ENCODE results near the gene TTC3.

TTC3 gene

DNA sequence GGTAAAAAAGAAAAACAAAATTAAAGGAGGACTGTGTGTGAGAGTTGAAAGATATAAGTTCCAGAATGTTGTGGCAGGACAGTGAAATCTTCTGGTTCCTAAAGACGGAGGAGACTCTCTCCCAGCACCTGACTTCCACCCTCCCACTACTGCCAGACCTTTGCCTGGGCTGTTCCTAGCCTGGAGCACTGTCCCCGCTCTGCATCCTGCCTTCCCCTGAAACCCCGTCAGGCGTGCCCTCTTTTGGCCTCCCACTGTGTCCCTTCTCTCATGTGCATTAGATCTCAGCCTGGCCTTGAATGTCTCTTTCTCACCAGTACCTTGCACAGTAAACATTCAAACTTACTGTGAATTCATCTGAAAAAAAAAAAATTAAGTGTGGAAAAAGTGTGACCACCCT, 120.0 kb downstream of the TTC3 start:
- DNase-seq (ENCODE audit: low read depth, low spot score): peak; percentile 15

DNA sequence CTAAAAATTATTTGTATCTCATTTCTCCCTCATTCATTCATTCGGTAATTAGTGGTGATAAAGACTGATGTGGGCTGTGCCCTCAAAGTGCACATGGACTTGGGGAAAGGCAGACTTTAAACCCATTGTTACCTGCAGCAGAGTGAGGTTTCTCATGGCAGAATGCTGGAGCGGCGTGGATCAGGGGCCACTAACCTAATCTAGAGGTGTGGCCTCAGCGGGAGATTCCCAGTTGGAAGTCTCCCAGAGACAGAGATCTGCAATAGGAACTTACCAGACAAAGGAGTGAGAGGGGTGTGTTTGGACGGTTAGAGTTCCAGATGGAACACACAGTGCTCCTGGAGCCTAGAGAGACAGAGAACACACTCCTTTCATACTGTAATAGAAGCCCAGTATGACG, 120.6 kb downstream of the TTC3 start:
- DNase-seq (ENCODE audit: low read depth, low spot score): no peak

DNA sequence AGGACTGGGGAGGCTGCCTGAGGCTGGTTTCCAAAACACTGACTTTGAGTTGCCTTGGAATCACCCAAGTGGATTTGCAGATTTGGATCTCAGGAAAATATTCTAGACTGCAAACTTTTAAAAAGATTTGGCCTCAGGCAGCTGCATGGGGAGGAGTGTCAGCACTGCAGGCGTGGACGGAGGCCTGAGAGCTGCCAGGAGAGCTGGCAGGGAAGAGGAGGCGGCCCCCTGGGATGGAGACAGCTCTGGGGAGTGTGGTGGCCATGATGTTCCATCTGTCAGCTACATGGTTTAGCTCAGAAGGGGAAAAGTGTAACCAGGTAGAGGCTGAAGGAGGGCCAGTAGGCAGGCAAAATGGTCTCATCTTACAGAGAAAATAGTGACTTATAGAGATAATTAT, 122.0 kb downstream of the TTC3 start:
- no peak for DNase-seq (ENCODE audit: low read depth, low spot score)

- no peak for DNase-seq (ENCODE audit: low read depth, low spot score)
Measured at GRCh38 chr21:37195610-37196009, 122.6 kb downstream of the TTC3 start.

DNA sequence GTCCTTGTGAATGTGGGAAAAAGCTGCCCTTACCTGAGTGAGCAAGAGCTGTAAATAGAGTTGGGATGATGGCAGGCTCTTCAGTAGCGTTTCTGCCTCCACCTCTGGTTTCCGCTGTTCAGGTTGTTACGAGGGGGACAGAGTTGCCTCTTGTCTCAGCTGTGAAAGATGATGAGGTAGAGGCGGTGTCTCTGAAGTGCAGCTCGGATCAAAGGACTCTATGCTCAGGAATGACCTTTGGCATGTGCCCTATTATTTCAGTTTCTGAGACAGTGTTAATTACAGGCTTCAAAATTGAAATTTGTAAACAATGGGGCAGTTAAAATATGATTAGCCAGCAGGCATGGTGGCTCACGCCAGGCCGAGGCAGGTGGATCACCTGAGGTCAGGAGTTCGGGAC, 123.8 kb downstream of the TTC3 start:
- no peak for DNase-seq (ENCODE audit: low read depth, low spot score)

- DNase-seq (ENCODE audit: low read depth, low spot score): no peak
Measured at GRCh38 chr21:37197746-37198145, 124.7 kb downstream of the TTC3 start.

DNA sequence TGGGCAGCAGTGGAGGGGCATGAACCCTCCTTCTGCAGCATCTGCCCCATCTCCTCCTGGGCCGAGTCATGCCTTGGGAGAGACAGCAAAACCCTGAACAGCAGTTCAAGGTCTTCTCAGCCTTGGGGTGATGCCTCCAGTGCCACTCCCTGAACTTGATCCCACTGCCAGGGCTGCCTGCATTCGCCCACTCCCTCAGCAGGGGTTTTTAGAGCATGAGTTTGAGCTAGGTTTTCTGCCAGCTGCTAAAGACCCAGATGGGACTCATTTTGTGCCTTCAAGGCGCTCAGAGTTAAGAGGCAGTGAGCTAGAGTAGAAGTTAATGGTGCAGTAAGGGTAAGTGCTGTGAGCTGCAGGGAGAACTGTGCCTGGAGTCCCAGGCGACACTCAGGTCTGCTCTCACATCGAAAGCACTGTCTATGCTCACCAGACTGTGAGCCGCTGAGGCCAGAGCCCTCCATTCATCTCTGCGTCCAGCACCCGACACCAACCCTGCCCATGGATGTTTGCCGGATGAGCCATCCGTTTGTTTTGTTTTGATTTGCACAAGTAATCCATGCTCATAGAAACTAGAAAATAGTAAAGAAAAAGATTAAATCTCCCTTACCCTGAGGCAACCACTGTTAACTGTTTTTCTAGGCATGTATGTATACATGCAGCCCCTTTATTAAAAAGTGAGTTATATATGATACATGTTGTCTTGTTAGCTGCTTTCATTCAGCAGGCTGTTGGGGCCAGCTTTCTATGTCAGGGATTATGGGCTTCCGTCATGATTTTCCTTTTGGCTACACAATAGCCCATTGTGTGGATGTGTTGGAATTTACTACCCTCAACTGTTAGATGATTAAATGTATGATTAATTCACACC, 126.2 kb downstream of the TTC3 start:
- no peak for DNase-seq (ENCODE audit: low read depth, low spot score)

DNA sequence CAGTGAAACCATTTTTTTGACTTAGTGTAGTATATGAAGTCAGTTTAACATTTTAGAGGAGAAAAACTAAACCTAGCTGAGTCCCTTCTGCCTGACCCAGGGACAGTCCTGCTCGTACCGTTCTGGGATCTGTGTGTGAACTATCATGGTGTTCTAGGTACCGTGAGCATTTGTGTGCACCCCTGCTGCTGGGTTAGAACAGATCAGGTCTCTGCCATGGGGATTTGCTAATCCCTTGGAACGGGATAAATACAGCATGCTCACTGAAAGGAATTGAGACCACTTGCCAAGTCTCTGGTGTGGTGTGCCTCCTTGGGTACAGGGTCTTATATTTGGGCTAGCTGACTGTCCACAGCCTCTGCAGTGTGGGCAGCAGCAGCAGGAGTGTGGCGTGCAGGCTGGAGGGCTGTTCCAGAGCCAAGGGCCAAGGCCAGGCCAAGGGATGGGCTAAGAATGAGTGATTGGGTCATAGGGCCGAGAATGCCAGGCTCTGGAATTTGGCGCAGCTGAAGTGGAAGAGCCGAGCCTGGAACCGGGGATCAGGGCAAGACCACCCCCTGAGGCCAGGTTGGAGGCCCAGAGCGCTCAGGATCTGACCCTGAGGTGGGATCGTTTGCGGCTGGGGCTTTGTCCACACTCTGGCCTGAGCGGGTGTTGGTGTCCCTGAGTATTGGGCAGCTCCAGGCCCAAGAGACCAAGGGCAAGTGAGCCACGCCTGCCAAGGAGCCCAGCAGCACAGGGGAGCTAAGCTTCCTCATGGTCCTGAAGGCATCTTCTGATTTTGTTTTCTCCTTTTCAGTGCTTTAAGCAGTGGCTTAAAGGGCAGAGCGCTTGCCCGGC, 127.8 kb downstream of the TTC3 start:
- no peak for DNase-seq (ENCODE audit: low read depth, low spot score)

DNA sequence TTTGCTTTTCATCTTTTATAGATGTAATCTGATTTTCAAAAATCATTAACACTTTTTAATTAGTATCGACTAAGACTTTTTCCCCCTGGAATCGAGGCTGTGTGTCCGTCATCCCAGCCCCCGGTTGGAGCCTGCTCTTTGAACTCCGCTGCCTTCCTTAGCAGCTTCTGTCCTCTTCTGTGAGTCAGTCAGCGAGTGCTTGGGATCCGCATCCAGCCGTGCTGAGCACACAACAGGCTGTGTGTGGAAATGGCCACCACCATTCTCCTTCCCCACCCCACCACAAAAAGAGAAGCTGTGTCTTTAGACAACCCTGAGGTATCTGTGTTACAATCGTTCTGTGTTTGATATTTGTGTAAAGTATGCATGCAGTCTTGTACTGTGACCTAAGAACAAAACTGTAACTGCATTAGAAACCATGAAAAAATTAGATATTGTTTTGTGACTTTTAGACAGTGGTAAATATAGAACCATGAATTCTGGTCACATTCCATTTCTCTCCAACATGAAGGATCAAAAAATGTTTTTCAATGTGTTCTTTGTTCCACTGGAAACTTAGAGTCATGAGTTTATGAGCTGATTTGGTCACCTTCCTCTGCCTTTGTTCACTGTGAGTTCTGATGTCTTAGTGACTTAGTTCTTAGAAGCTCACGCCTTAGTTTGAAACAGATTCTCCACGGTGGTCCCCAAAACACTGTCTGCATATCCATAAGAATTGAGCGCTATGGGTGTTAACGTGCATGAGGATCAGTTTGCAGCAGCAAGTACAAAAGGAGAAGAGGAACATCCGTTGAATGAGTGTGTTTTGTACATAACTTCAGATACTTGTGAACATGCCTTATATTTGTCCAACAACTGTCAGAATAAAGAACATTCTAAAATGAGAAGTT, 129.4 kb downstream of the TTC3 start:
- no peak for DNase-seq (ENCODE audit: low read depth, low spot score)

GRCh38 chr21:37204580-37204979, 131.5 kb downstream of the TTC3 start:
- DNase-seq (ENCODE audit: low read depth, low spot score): no peak

GRCh38 chr21:37206496-37206895, 133.4 kb downstream of the TTC3 start:
- DNase-seq (ENCODE audit: low read depth, low spot score): no peak

GRCh38 chr21:37207441-37208009, 134.5 kb downstream of the TTC3 start:
- no peak for DNase-seq (ENCODE audit: low read depth, low spot score)

GRCh38 chr21:37208056-37208721, 135.1 kb downstream of the TTC3 start:
- DNase-seq (ENCODE audit: low read depth, low spot score): no peak

DNA sequence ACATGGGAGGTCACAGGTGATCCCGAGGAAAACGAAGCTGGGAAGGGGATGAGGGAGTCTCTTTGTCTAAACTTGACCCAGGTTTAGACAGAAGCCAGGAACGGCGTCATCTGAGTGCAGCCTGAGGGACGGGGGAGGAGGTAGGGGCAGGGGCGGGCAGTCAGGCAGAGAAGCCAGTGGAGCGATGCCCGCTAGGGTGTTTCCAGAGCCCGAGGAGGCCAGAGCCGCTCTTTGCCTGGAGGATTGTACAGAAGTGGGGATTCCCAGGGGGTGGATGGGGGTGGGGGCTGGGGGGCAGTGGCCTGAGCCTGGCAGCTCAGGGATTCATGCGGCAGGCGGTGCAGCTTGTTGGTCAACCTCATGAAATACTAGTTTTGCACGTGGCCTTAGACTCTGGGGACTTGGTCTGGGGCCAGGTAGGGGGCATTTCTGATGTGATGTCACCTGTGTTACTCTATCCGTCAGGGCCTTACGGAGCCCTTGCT, 135.7 kb downstream of the TTC3 start:
- DNase-seq (ENCODE audit: low read depth, low spot score): no peak

- DNase-seq (ENCODE audit: low read depth, low spot score): no peak
Measured at GRCh38 chr21:37210130-37210529, 137.1 kb downstream of the TTC3 start.

DNA sequence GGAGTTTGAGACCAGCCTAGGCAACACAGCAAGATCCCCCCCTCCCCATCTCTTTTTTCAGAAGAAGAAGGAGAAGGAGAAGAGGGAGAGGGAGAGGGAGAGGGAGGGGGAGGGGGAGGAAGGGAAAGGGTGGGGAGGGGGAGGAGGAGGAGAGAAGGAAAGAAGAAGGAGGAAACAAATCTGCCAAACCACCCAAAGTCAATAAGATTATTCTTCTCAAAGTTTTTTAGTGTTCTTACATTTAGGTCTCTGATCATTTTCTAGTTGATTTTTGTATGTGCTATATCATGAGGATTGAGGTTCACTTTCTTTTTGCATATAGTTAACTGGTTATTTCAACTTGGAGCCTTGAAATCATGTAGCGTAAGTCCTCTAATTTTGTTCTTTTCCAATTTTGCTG, 137.7 kb downstream of the TTC3 start:
- DNase-seq (ENCODE audit: low read depth, low spot score): no peak

DNA sequence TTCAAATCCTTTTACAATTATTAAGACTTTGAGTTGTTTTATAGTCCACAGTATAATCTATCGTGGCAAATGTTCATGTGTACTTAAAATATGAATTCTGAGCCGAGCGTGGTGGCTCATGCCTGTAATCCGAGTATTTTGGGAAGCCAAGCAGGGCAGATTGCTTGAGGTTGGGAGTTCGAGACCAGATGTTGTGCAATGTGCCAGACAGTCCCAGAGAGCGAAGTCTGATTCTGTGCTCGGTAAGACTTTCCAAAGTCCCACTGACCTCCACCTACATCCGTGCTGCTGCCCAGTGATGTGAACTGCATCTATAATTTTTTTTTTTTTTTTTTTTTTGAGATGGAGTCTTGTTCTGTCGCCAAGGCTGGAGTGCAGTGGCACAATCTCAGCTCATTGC, 141.9 kb downstream of the TTC3 start:
- no peak for DNase-seq (ENCODE audit: low read depth, low spot score)

- DNase-seq (ENCODE audit: low read depth, low spot score): no peak
Measured at GRCh38 chr21:37219761-37220432, 146.8 kb downstream of the TTC3 start.

DNA sequence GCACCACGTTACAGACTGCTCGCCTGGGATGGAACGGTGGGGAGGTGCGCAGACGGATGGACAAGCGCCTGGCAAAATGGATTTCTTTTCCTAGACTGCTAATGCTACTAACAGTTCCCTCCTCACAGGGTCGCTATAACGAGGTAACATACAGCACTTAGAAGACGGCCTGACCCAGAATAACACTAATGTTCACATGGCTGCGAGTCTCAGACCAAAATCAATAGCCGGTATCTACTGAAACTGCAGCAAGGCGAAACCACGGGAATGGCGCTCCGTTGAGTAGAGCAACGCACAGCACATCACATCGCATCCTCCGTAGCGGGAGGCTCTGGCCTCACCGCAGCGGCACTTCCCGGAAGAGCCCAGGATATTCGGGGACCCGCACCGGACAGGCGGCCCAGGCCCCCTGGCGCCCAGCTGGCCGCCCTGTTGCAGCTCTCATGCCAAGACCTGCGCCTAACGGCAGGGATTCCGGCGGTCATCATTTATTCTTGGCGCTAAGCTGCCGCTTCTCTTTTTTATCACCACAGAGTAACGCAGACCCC, 147.5 kb downstream of the TTC3 start:
- no peak for DNase-seq (ENCODE audit: low read depth, low spot score)

All from iPS DF 19.7 (cell line).